IMR-90 (cell line): ENCODE data around the gene PTCD1. TPM values are rescaled to one million over a fixed set of nuclear protein-coding genes. Genes with fewer than 3 reads are reported as not detected.
A peak's percentile ranks its signal among the peaks of the same experiment; 100 is the strongest.

Experiments used
- ATAC-seq: fragments of 200-7000 bp; cut with Tn5 transposase; 2 replicates; pipeline ENCODE4 v1.9.1; 2020; ENCODE audit warnings: low read depth, mild to moderate bottlenecking, moderate library complexity
- BruUV-seq: library from RNA; stranded (reverse); fragments of 400-500 nt; replicated peaks from 2 replicates; lab custom pipeline; 2021; lab: Mats Ljungman, UMichigan
- CTCF ChIA-PET: fragments of 300-600 bp; formaldehyde crosslinking; extraction: SDS; loops from one replicate; lab custom pipeline; 2021; ENCODE audit warnings: antibody characterized with exemption; lab: Yijun Ruan, JAX
- POLR2A ChIA-PET: fragments of 300-600 bp; sonication (Branson Sonifier 250); formaldehyde crosslinking; loops from one replicate; lab custom pipeline; 2022; ENCODE audit warnings: antibody characterized with exemption; ENCODE audit not compliant: unreplicated experiment; lab: Charles Lee
- DNase-seq: peaks from one replicate; pipeline ENCODE4 v3.0.0; 2013
- H2AFZ ChIP-seq: replicated peaks from 2 replicates; pipeline ENCODE3; 2013; ENCODE audit warnings: low read length, mild to moderate bottlenecking; ENCODE audit not compliant: poor library complexity
- H2AK5ac ChIP-seq: 2 replicates; pipeline ENCODE4 v1.6.1; 2013; ENCODE audit warnings: low read depth, low read length, inconsistent platforms
- H2AK9ac ChIP-seq: replicated peaks from 2 replicates; pipeline ENCODE3; 2013; ENCODE audit warnings: mild to moderate bottlenecking, low read depth, low read length, moderate library complexity; ENCODE audit not compliant: poor library complexity
- H2BK120ac ChIP-seq: 2 replicates; pipeline ENCODE4 v1.6.1; 2013; ENCODE audit warnings: low read depth, low read length, inconsistent platforms
- H2BK15ac ChIP-seq: 3 replicates; pipeline ENCODE4 v1.6.1; 2013; ENCODE audit warnings: low read depth, low read length, inconsistent platforms
- H2BK20ac ChIP-seq: 2 replicates; pipeline ENCODE4 v1.6.1; 2013; ENCODE audit warnings: low read depth, mild to moderate bottlenecking, inconsistent platforms, low read length, moderate library complexity
- H2BK5ac ChIP-seq: 2 replicates; pipeline ENCODE4 v1.6.1; 2013; ENCODE audit warnings: mild to moderate bottlenecking, low read depth, low read length, inconsistent platforms; ENCODE audit not compliant: poor library complexity, severe bottlenecking
- H3K14ac ChIP-seq: replicated peaks from 2 replicates; pipeline ENCODE4 v1.6.1; 2013; ENCODE audit warnings: low read depth, low read length, inconsistent platforms
- H3K18ac ChIP-seq: 2 replicates; pipeline ENCODE4 v1.6.1; 2013; ENCODE audit warnings: low read depth, low read length, control low read depth
- H3K23ac ChIP-seq: 2 replicates; pipeline ENCODE4 v1.6.1; 2013; ENCODE audit warnings: low read depth, low read length, inconsistent platforms
- H3K27ac ChIP-seq: 2 replicates; pipeline ENCODE4 v1.5.1; 2013; ENCODE audit warnings: mild to moderate bottlenecking, control low read depth, low read length; ENCODE audit not compliant: insufficient read depth
- H3K27me3 ChIP-seq: 2 replicates; pipeline ENCODE4 v1.6.1; 2013; ENCODE audit warnings: low read length; ENCODE audit not compliant: control insufficient read depth, insufficient read depth
- H3K36me3 ChIP-seq: 2 replicates; pipeline ENCODE4 v1.6.1; 2013; ENCODE audit warnings: low read length, mixed read lengths; ENCODE audit not compliant: control insufficient read depth, insufficient read depth
- H3K4ac ChIP-seq: 2 replicates; pipeline ENCODE4 v1.6.1; 2013; ENCODE audit warnings: low read depth, low read length, inconsistent platforms
- H3K4me1 ChIP-seq: 2 replicates; pipeline ENCODE4 v1.6.1; 2013; ENCODE audit warnings: low read length, mixed read lengths; ENCODE audit not compliant: control insufficient read depth, insufficient read depth
- H3K4me2 ChIP-seq: 2 replicates; pipeline ENCODE4 v1.6.1; 2013; ENCODE audit warnings: low read depth, mild to moderate bottlenecking, control low read depth, low read length, moderate library complexity
- H3K4me3 ChIP-seq: 2 replicates; pipeline ENCODE4 v1.5.1; 2013; ENCODE audit warnings: low read depth, mild to moderate bottlenecking, control low read depth, low read length, moderate library complexity; ENCODE audit not compliant: insufficient read depth
- H3K56ac ChIP-seq: 2 replicates; pipeline ENCODE4 v1.6.1; 2013; ENCODE audit warnings: low read length, inconsistent platforms; ENCODE audit not compliant: insufficient read depth; ENCODE audit errors: extremely low read depth
- H3K79me1 ChIP-seq, 2 experiments: 2 replicates each; pipeline ENCODE4 v1.6.1; 2013; ENCODE audit warnings: low read length in 2 of 2, inconsistent platforms in 1 of 2, low read depth in 1 of 2
- H3K9ac ChIP-seq: 2 replicates; pipeline ENCODE4 v1.6.1; 2013; ENCODE audit warnings: low read depth, low read length, control low read depth
- H3K9me1 ChIP-seq: 2 replicates; pipeline ENCODE4 v1.6.1; 2013; ENCODE audit warnings: low read length, inconsistent platforms; ENCODE audit not compliant: insufficient read depth
- H3K9me3 ChIP-seq: 2 replicates; pipeline ENCODE4 v1.6.1; 2013; ENCODE audit warnings: low read length; ENCODE audit not compliant: control insufficient read depth, insufficient read depth
- H4K20me1 ChIP-seq: 2 replicates; pipeline ENCODE4 v1.6.1; 2013; ENCODE audit warnings: low read length, inconsistent platforms; ENCODE audit not compliant: insufficient read depth
- H4K5ac ChIP-seq: 2 replicates; pipeline ENCODE4 v1.6.1; 2013; ENCODE audit warnings: mild to moderate bottlenecking, low read depth, low read length, control low read depth
- H4K8ac ChIP-seq, 2 experiments: 2 replicates each; pipeline ENCODE4 v1.6.1; 2013; ENCODE audit warnings: low read depth in 2 of 2, low read length in 2 of 2, control low read depth in 1 of 2, inconsistent platforms in 1 of 2
- H4K91ac ChIP-seq: 2 replicates; pipeline ENCODE4 v1.6.1; 2013; ENCODE audit warnings: low read depth, low read length, inconsistent platforms; ENCODE audit not compliant: insufficient read depth
- CEBPB ChIP-seq: IDR thresholded peaks from 2 replicates; pipeline ENCODE4 v1.6.1; 2012; ENCODE audit warnings: low read depth, low read length, improper control_type of control experiment
- FOS ChIP-seq: fragments of 150-350 bp; IDR thresholded peaks from 2 replicates; pipeline ENCODE4 v1.6.1; 2016; ENCODE audit warnings: low read depth, low read length
- MAFK ChIP-seq: IDR thresholded peaks from 2 replicates; pipeline ENCODE4 v1.6.1; 2012; ENCODE audit warnings: low read depth, low read length, improper control_type of control experiment
- MAZ ChIP-seq: IDR thresholded peaks from 2 replicates; pipeline ENCODE4 v1.6.1; 2012; ENCODE audit warnings: low read depth, mild to moderate bottlenecking, low read length, improper control_type of control experiment, moderate library complexity, borderline replicate concordance
- MXI1 ChIP-seq: IDR thresholded peaks from 2 replicates; pipeline ENCODE4 v1.6.1; 2012; ENCODE audit warnings: low read depth, mild to moderate bottlenecking, low read length, moderate library complexity, borderline replicate concordance
- POLR2A ChIP-seq: IDR thresholded peaks from 2 replicates; pipeline ENCODE4 v1.6.1; 2012; ENCODE audit warnings: mild to moderate bottlenecking, low read depth, low read length
- RCOR1 ChIP-seq: IDR thresholded peaks from 2 replicates; pipeline ENCODE4 v1.6.1; 2012; ENCODE audit warnings: mild to moderate bottlenecking, low read length, improper control_type of control experiment; ENCODE audit not compliant: insufficient replicate concordance
- RFX5 ChIP-seq: IDR thresholded peaks from 2 replicates; pipeline ENCODE4 v1.8.0; 2012; ENCODE audit warnings: low read depth, mild to moderate bottlenecking, low read length, moderate library complexity
- SMC3 ChIP-seq: fragments of 150-350 bp; IDR thresholded peaks from 2 replicates; pipeline ENCODE4 v1.6.1; 2016; ENCODE audit warnings: low read depth, mild to moderate bottlenecking, antibody characterized with exemption, low read length, moderate library complexity
- WGBS, 2 experiments: methylation state at CpG; one replicate each; pipeline versions ENCODE4 v1.1.5 to v1.1.7; 2013; ENCODE audit warnings: missing lambda C conversion rate in 2 of 2; ENCODE audit not compliant: insufficient read length in 1 of 2; ENCODE audit errors: extremely low coverage in 2 of 2; 5-methylcytosine and 5-hydroxymethylcytosine counted together
- dilution Hi-C: fragments of 300-500 bp; cut with HindIII; formaldehyde crosslinking; loops from one replicate; pipeline ENCODE4 v1.14.3; 2018; ENCODE audit warnings: low sequenced_read_pairs; ENCODE audit not compliant: unreplicated experiment
- in situ Hi-C: fragments of 300-500 bp; cut with MboI; formaldehyde crosslinking; loops from 3 replicates; pipeline ENCODE4 v1.14.3; 2019; ENCODE audit warnings: low sequenced_read_pairs, inconsistent platforms, mixed read lengths
- intact Hi-C: fragments of 100-400 bp; cut with micrococcal nuclease; formaldehyde crosslinking; loops from 2 replicates; pipeline ENCODE4 v1.10.0; 2022
- polyA plus RNA-seq, 3 experiments: library from polyadenylated mRNA; depleted of rRNA; stranded (reverse); fragments of >200 nt; gene quantifications; 2 replicates each; pipeline ENCODE4 v1.2.3, GENCODE V29; 2012; ENCODE audit warnings: low replicate concordance in 1 of 3
- total RNA-seq: library from RNA; depleted of rRNA; stranded (reverse); fragments of >200 nt; gene quantifications from 2 replicates; pipeline ENCODE4 v1.2.3, GENCODE V29; 2012
- TF ChIP-seq, protein P1 (sequence below): fragments of 150-350 bp; IDR thresholded peaks from 2 replicates; pipeline ENCODE4 v1.6.1; 2016; ENCODE audit warnings: low read depth, mild to moderate bottlenecking, low read length, moderate library complexity, borderline replicate concordance
- TF ChIP-seq, protein P2 (sequence below): fragments of 150-350 bp; IDR thresholded peaks from 2 replicates; pipeline ENCODE4 v1.6.1; 2017; ENCODE audit warnings: mild to moderate bottlenecking, antibody characterized with exemption, low read length, low read depth

PTCD1 gene
- total and polyA plus RNA-seq, 2 of the 4 experiments (the other 2 are of a cell fraction): 2.2 to 4.0 TPM

DNA sequence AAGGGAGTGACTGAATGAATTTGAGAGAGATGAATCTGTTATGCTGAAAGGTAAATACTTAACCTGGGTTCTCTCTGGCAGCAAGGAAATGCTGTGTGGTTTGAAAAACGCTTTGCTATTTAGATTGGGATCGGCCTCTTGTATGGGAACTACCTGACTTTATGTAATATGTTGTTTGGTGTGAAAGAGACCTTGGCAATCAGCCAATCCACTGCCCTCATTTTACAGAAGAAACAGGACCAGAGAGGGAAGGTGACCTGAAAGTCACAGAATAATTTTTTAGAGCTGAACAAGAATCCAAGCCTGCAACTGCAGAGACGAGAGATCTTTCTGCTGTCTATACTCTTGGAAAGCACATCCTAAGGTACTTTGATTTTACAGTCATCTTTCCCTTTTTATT lies 28.8 kb downstream of the PTCD1 start:
- no peak overlapping the region for H3K27ac ChIP-seq
- H2BK20ac ChIP-seq: no peak overlapping the region
- no CpG with 5 or more reads among the region's 3 CpGs for WGBS, 2 experiments
- no peak overlapping the region for H2AK9ac ChIP-seq
- no peak overlapping the region for H4K91ac ChIP-seq
- H3K18ac ChIP-seq: no peak overlapping the region
- TF ChIP-seq MXI1 (no peak), CEBPB (no peak), SMC3 (no peak), FOS (no peak), MAFK (no peak), RFX5 (no peak), MAZ (no peak), POLR2A (no peak), RCOR1 (no peak)
- TF ChIP-seq, protein P1, sequence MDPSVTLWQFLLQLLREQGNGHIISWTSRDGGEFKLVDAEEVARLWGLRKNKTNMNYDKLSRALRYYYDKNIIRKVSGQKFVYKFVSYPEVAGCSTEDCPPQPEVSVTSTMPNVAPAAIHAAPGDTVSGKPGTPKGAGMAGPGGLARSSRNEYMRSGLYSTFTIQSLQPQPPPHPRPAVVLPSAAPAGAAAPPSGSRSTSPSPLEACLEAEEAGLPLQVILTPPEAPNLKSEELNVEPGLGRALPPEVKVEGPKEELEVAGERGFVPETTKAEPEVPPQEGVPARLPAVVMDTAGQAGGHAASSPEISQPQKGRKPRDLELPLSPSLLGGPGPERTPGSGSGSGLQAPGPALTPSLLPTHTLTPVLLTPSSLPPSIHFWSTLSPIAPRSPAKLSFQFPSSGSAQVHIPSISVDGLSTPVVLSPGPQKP: no peak
- TF ChIP-seq, protein P2, sequence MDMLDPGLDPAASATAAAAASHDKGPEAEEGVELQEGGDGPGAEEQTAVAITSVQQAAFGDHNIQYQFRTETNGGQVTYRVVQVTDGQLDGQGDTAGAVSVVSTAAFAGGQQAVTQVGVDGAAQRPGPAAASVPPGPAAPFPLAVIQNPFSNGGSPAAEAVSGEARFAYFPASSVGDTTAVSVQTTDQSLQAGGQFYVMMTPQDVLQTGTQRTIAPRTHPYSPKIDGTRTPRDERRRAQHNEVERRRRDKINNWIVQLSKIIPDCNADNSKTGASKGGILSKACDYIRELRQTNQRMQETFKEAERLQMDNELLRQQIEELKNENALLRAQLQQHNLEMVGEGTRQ: no peak
- no peak overlapping the region for H4K5ac ChIP-seq
- in situ Hi-C loops (no loop called here), dilution Hi-C loops (no loop called here), intact Hi-C loops (no loop called here)
- no peaks in the 10 kb centered on the region for H3K27me3 ChIP-seq
- peaks cover 6% of the 10 kb centered on the region; the same call in 1 of the 2 replicates for H3K9me1 ChIP-seq
- H4K20me1 ChIP-seq: peaks cover 43% of the 10 kb centered on the region
- peaks cover 28% of the 10 kb centered on the region for H3K36me3 ChIP-seq
- no peak overlapping the region; the same call in 1 of the 2 replicates for H2AK5ac ChIP-seq
- peaks cover 21 to 50% of the 10 kb centered on the region in 2 experiments for H3K79me1 ChIP-seq
- 0 out of 2 replicates have a peak overlapping the region, but pooled peaks have one; percentile 20 for H3K23ac ChIP-seq
- no peak overlapping the region for H4K8ac ChIP-seq
- ChIA-PET POLR2A (no interaction called here), CTCF (no interaction called here)
- no TSS peak for BruUV-seq
- H2BK120ac ChIP-seq: no peak overlapping the region
- H3K9ac ChIP-seq: peak overlapping the region; percentile 98; the same call in 1 of the 2 replicates
- H3K4me3 ChIP-seq: peak overlapping the region; percentile 57; the same call in 1 of the 2 replicates
- H2BK5ac ChIP-seq: no peak overlapping the region
- no peaks in the 10 kb centered on the region for H3K9me3 ChIP-seq
- H3K4me1 ChIP-seq: peaks cover 4% of the 10 kb centered on the region; the same call in 1 of the 2 replicates
- no peak overlapping the region for H3K14ac ChIP-seq
- DNase-seq (no peak), ATAC-seq (no peak)
- no peak overlapping the region for H3K56ac ChIP-seq
- H3K4me2 ChIP-seq: peak overlapping the region; percentile 96
- H2BK15ac ChIP-seq: no peak overlapping the region
- no peak overlapping the region for H2AFZ ChIP-seq
- no peak overlapping the region for H3K4ac ChIP-seq
